Measurements from ENCODE around the gene SFMBT1.

Gene SFMBT1

GRCh38 chr3:53005854-53006513 is 39.9 kb downstream of the SFMBT1 start:
- H3K4me1 ChIP-seq (ENCODE audit: control insufficient read depth, low read length): no peaks in the 10 kb centered on the region
- H4K20me1 ChIP-seq (ENCODE audit: control insufficient read depth, insufficient read depth, low read depth, low read length): no peaks in the 10 kb centered on the region
- H3K4me3 ChIP-seq (ENCODE audit: low read length): no peak overlapping the region
- H3K36me3 ChIP-seq (ENCODE audit: control insufficient read depth, low read length): no peaks in the 10 kb centered on the region
- no peak for TF ChIP-seq EZH2phosphoT487 (IDR thresholded peaks at IDR 0.05; ENCODE audit: borderline replicate concordance, low read length)
- TF ChIP-seq CTCF (IDR thresholded peaks at IDR 0.05; ENCODE audit: low read depth, low read length, poor library complexity, severe bottlenecking): no peak
- H3K27me3 ChIP-seq (ENCODE audit: control insufficient read depth, low read length): no peaks in the 10 kb centered on the region
- no peak overlapping the region for H3K27ac ChIP-seq (ENCODE audit: low read depth, low read length)
- H3F3A ChIP-seq (ENCODE audit: control insufficient read depth, insufficient read depth): no peaks in the 10 kb centered on the region
- H3K4me2 ChIP-seq (ENCODE audit: low read length): no peak overlapping the region
- no peaks in the 10 kb centered on the region for H3K79me2 ChIP-seq (ENCODE audit: control insufficient read depth, low read length)
- H3K9me3 ChIP-seq (ENCODE audit: control insufficient read depth, insufficient read depth, low read length): no peaks in the 10 kb centered on the region
- no peaks in the 10 kb centered on the region for H3K9me2 ChIP-seq (replicated peaks; ENCODE audit: control insufficient read depth, low read length)

- TF ChIP-seq EZH2phosphoT487 (IDR thresholded peaks at IDR 0.05; ENCODE audit: borderline replicate concordance, low read length) (no peak), CTCF (IDR thresholded peaks at IDR 0.05; ENCODE audit: low read depth, low read length, poor library complexity, severe bottlenecking) (no peak)
- no peak overlapping the region for H3K27ac ChIP-seq (ENCODE audit: low read depth, low read length)
- no peaks in the 10 kb centered on the region for H3K79me2 ChIP-seq (ENCODE audit: control insufficient read depth, low read length)
- no peaks in the 10 kb centered on the region for H3K9me3 ChIP-seq (ENCODE audit: control insufficient read depth, insufficient read depth, low read length)
- H3K27me3 ChIP-seq (ENCODE audit: control insufficient read depth, low read length): no peaks in the 10 kb centered on the region
- H3K4me3 ChIP-seq (ENCODE audit: low read length): no peak overlapping the region
- no peak overlapping the region for H3K4me2 ChIP-seq (ENCODE audit: low read length)
- H3K9me2 ChIP-seq (replicated peaks; ENCODE audit: control insufficient read depth, low read length): no peaks in the 10 kb centered on the region
- H4K20me1 ChIP-seq (ENCODE audit: control insufficient read depth, insufficient read depth, low read depth, low read length): no peaks in the 10 kb centered on the region
- no peaks in the 10 kb centered on the region for H3K4me1 ChIP-seq (ENCODE audit: control insufficient read depth, low read length)
- H3K36me3 ChIP-seq (ENCODE audit: control insufficient read depth, low read length): no peaks in the 10 kb centered on the region
- no peaks in the 10 kb centered on the region for H3F3A ChIP-seq (ENCODE audit: control insufficient read depth, insufficient read depth)
Observed at GRCh38 chr3:53005338-53005737, 40.5 kb downstream of the SFMBT1 start.

DNA sequence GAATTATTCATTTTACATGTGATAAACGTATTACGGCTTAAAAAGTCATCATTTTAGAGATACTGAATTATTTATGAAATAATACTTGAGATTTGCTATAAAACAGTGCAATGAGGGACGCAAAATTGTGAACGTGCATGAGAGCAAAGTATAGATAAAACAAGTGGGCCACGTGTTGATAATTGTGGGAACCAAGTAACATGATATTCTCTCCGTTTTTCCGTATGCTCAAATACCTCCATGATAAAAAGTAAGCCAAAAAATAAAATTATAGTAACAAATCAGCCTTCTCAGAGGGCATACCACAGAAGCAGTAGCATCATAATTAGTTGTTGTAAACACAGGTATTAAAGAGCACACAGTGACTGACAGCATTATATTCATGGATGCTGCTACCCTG is 42.6 kb downstream of the SFMBT1 start:
- H4K20me1 ChIP-seq (ENCODE audit: control insufficient read depth, insufficient read depth, low read depth, low read length): no peaks in the 10 kb centered on the region
- H3K4me1 ChIP-seq (ENCODE audit: control insufficient read depth, low read length): no peaks in the 10 kb centered on the region
- H3F3A ChIP-seq (ENCODE audit: control insufficient read depth, insufficient read depth): no peaks in the 10 kb centered on the region
- no peak overlapping the region for H3K4me2 ChIP-seq (ENCODE audit: low read length)
- TF ChIP-seq CTCF (IDR thresholded peaks at IDR 0.05; ENCODE audit: low read depth, low read length, poor library complexity, severe bottlenecking) (no peak), EZH2phosphoT487 (IDR thresholded peaks at IDR 0.05; ENCODE audit: borderline replicate concordance, low read length) (no peak)
- no peaks in the 10 kb centered on the region for H3K79me2 ChIP-seq (ENCODE audit: control insufficient read depth, low read length)
- no peaks in the 10 kb centered on the region for H3K9me3 ChIP-seq (ENCODE audit: control insufficient read depth, insufficient read depth, low read length)
- H3K27me3 ChIP-seq (ENCODE audit: control insufficient read depth, low read length): no peaks in the 10 kb centered on the region
- no peak overlapping the region for H3K4me3 ChIP-seq (ENCODE audit: low read length)
- no peaks in the 10 kb centered on the region for H3K36me3 ChIP-seq (ENCODE audit: control insufficient read depth, low read length)
- no peak overlapping the region for H3K27ac ChIP-seq (ENCODE audit: low read depth, low read length)
- H3K9me2 ChIP-seq (replicated peaks; ENCODE audit: control insufficient read depth, low read length): no peaks in the 10 kb centered on the region
